NOMO-1 (cell line): ENCODE data around the gene NDUFAF3.

Experiments
- DNase-seq, 2 experiments: peaks; one replicate each; lab custom pipeline; 2025; ENCODE audit not compliant: unreplicated experiment in 2 of 2; lab: John Stamatoyannopoulos, UW

The NDUFAF3 gene

DNA sequence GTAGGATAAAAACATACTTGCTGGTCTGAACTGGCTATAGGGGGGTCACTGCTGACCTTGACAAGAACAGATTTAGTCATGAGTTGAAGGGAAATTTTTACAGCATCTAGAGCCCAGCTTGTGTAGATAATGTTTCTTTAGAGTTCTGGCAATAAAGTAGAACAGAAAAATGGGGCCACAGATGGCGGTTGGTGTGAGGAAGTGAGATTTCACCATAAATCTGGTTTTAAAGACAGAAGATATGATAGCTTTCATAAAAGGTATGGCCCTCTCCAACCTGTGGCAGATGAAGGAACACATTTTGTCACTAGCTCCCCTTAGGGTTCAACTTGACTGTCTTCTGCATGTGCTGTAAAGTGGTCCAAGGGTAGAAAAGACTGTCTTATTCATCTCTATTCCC is 31.6 kb downstream of the NDUFAF3 start:
- peak; percentile 54 to 69 for DNase-seq

DNA sequence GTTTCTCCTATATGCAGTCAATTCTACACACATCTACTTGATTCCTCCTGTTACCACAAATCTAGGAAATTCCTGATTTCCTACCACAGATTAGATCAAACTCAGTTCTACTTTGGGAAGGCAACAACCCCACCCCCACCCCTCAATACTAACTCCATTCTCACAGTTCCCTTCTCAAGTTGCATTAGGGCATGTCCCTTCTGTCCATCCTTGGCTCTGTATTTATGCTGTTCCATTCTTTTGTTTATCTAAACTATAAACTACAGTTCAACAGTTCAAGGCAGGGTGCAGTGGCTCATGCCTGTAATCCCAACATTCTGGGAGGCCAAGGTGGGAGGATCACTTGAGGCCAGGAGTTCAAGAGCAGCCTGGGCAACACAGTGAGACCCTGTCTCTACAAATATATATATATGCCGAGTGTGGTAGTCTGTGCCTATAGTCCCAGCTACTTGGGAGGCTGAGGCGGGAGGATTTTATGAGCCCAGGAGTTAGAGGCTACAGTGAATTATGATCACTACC is 32.5 kb downstream of the NDUFAF3 start:
- no peak for DNase-seq

DNA sequence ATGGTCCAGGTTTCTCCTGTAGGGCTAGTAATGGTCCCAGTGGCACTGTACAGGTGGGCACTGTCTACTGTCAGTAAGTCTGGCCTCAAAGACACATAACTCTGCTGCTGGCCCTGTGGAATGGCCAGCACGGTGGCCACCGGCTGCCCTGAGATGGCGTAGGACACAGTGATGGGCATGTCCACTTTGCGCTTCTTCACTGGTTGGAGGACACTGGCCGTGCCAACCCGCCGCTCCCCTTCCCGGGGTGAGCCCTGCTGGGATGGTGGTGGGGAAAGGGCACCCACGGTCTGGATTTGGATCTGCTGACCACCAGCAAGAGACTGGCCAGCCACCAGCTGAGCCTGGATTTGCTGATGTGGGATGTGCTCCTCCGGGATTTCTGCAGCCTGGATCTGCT is 35.3 kb downstream of the NDUFAF3 start:
- no peak for DNase-seq

DNA sequence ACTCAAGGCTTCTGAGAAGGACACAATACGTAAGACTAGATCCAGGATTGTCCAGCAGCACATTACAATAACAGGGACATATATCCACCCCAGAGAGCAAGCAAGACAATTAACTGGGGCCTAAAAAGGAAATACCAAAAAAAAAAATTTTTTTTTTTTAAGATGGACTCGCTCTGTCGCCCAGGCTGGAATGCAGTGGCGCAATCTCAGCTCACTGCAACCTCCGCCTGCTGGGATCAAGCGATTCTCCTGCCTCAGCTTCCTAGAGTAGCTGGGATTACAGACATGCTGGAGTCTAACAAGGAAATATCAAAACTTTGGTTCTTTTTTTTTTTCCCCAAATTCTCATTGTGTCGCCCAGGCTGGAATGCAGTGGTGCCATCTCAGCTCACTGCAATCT is 36.1 kb downstream of the NDUFAF3 start:
- no peak for DNase-seq
